Activated T-cell treated with anti-CD3 and anti-CD28 coated beads, Interleukin-2, amount 50 U/mL, for 24 hours (primary cell): ENCODE data around the gene CNKSR2.
A peak's percentile ranks its signal among the peaks of the same experiment; 100 is the strongest.

ENCODE experiments used
- DNase-seq: peaks from one replicate; pipeline ENCODE4 v3.0.0-alpha.2; 2020
- H3K27ac Mint-ChIP-seq: 2 replicates; pipeline ENCODE4 v1.8.0; 2020; ENCODE audit warnings: mild to moderate bottlenecking, mixed read lengths
- H3K27me3 Mint-ChIP-seq: 2 replicates; pipeline ENCODE4 v1.8.0; 2020; ENCODE audit warnings: mixed read lengths
- H3K36me3 Mint-ChIP-seq: 2 replicates; pipeline ENCODE4 v1.8.0; 2020; ENCODE audit warnings: low read depth, mixed read lengths
- H3K4me1 Mint-ChIP-seq: 2 replicates; pipeline ENCODE4 v1.8.0; 2020; ENCODE audit warnings: low read depth, mixed read lengths
- H3K4me3 Mint-ChIP-seq: 2 replicates; pipeline ENCODE4 v1.8.0; 2020; ENCODE audit warnings: mild to moderate bottlenecking, moderate library complexity, mixed read lengths
- H3K9me3 Mint-ChIP-seq: 2 replicates; pipeline ENCODE4 v1.8.0; 2020; ENCODE audit warnings: mixed read lengths

CNKSR2 gene

GRCh38 chrX:21374163-21374993, at the start of gene CNKSR2:
TSS of gene CNKSR2 (plus strand) at chrX:21374418. CDS start at chrX:21374898, 480 bp downstream.
- peaks cover 2% of the 10 kb centered on the region for H3K36me3 Mint-ChIP-seq

GRCh38 chrX:21354725-21355124, 19.5 kb upstream of the CNKSR2 start:
- H3K27me3 Mint-ChIP-seq = peaks cover 3% of the 10 kb centered on the region
- no peak overlapping the region for H3K27ac Mint-ChIP-seq
- H3K4me3 Mint-ChIP-seq = no peak overlapping the region
- H3K36me3 Mint-ChIP-seq = no peaks in the 10 kb centered on the region
- no peak for DNase-seq
- peaks cover 18% of the 10 kb centered on the region for H3K9me3 Mint-ChIP-seq
- H3K4me1 Mint-ChIP-seq = no peaks in the 10 kb centered on the region

More at GRCh38 chrX:21374163-21374993, at the start of gene CNKSR2:
- Mint-ChIP-seq H3K27me3 (peaks cover 19% of the 10 kb centered on the region), H3K4me1 (peaks cover 30% of the 10 kb centered on the region), H3K9me3 (no peaks in the 10 kb centered on the region), H3K4me3 (peak within 1 kb of the TSS; percentile 88), H3K27ac (peak within 1 kb of the TSS; percentile 82)
- peak; percentile 81 for DNase-seq

GRCh38 chrX:21355831-21356230, 18.4 kb upstream of the CNKSR2 start:
- H3K27me3 Mint-ChIP-seq = peaks cover 3% of the 10 kb centered on the region
- DNase-seq = no peak
- H3K4me3 Mint-ChIP-seq = no peak overlapping the region

GRCh38 chrX:21369613-21370012, 4.6 kb upstream of the CNKSR2 start:
- H3K4me3 Mint-ChIP-seq = no peak overlapping the region
- H3K9me3 Mint-ChIP-seq = peaks cover 7% of the 10 kb centered on the region
- no peak overlapping the region for H3K27ac Mint-ChIP-seq
- no peak for DNase-seq
- H3K27me3 Mint-ChIP-seq = peaks cover 12% of the 10 kb centered on the region
- H3K36me3 Mint-ChIP-seq = peaks cover under 1% of the 10 kb centered on the region
- peaks cover 5% of the 10 kb centered on the region for H3K4me1 Mint-ChIP-seq

More at GRCh38 chrX:21355831-21356230, 18.4 kb upstream of the CNKSR2 start:
- Mint-ChIP-seq H3K4me1 (no peaks in the 10 kb centered on the region), H3K36me3 (no peaks in the 10 kb centered on the region), H3K9me3 (peaks cover 10% of the 10 kb centered on the region), H3K27ac (no peak overlapping the region)

GRCh38 chrX:21373001-21373400, 1.2 kb upstream of the CNKSR2 start:
- peaks cover 22% of the 10 kb centered on the region for H3K27me3 Mint-ChIP-seq
- no peak for DNase-seq
- H3K36me3 Mint-ChIP-seq = peaks cover 2% of the 10 kb centered on the region
- peak overlapping the region; percentile 88 for H3K4me3 Mint-ChIP-seq
- peaks cover 20% of the 10 kb centered on the region for H3K4me1 Mint-ChIP-seq
- H3K27ac Mint-ChIP-seq = no peak overlapping the region
- no peaks in the 10 kb centered on the region for H3K9me3 Mint-ChIP-seq

GRCh38 chrX:21373637-21374162, 518 bp upstream of the CNKSR2 start:
- Mint-ChIP-seq H3K9me3 (no peaks in the 10 kb centered on the region), H3K4me1 (peaks cover 24% of the 10 kb centered on the region), H3K27ac (peak overlapping the region; percentile 69), H3K27me3 (peaks cover 19% of the 10 kb centered on the region), H3K36me3 (peaks cover 2% of the 10 kb centered on the region), H3K4me3 (peak overlapping the region; percentile 88)
- DNase-seq = no peak

- H3K4me3 Mint-ChIP-seq = peak overlapping the region; percentile 88
- peak; percentile 41 for DNase-seq
- H3K36me3 Mint-ChIP-seq = peaks cover 2% of the 10 kb centered on the region
- peak overlapping the region; percentile 82 for H3K27ac Mint-ChIP-seq
- H3K9me3 Mint-ChIP-seq = no peaks in the 10 kb centered on the region
- peaks cover 19% of the 10 kb centered on the region for H3K27me3 Mint-ChIP-seq
- peaks cover 35% of the 10 kb centered on the region for H3K4me1 Mint-ChIP-seq
Measured at GRCh38 chrX:21374994-21375707, 933 bp downstream of the CNKSR2 start.

GRCh38 chrX:21375708-21376009, 1.4 kb downstream of the CNKSR2 start:
- no peak for DNase-seq
- peaks cover 19% of the 10 kb centered on the region for H3K27me3 Mint-ChIP-seq
- peaks cover 35% of the 10 kb centered on the region for H3K4me1 Mint-ChIP-seq
- peaks cover 2% of the 10 kb centered on the region for H3K36me3 Mint-ChIP-seq
- peak overlapping the region; percentile 88 for H3K4me3 Mint-ChIP-seq
- no peaks in the 10 kb centered on the region for H3K9me3 Mint-ChIP-seq
- no peak overlapping the region for H3K27ac Mint-ChIP-seq

- Mint-ChIP-seq H3K4me3 (peak overlapping the region; percentile 88), H3K27me3 (peaks cover 20% of the 10 kb centered on the region), H3K9me3 (no peaks in the 10 kb centered on the region), H3K36me3 (peaks cover 2% of the 10 kb centered on the region), H3K4me1 (peaks cover 35% of the 10 kb centered on the region), H3K27ac (no peak overlapping the region)
- no peak for DNase-seq
Measured at GRCh38 chrX:21376636-21377035, 2.4 kb downstream of the CNKSR2 start.

GRCh38 chrX:21379991-21380390, 5.8 kb downstream of the CNKSR2 start:
- H3K27ac Mint-ChIP-seq = no peak overlapping the region
- no peak overlapping the region for H3K4me3 Mint-ChIP-seq
- H3K4me1 Mint-ChIP-seq = peaks cover 32% of the 10 kb centered on the region
- no peak for DNase-seq
- no peaks in the 10 kb centered on the region for H3K9me3 Mint-ChIP-seq
- H3K27me3 Mint-ChIP-seq = peaks cover 13% of the 10 kb centered on the region
- no peaks in the 10 kb centered on the region for H3K36me3 Mint-ChIP-seq

GRCh38 chrX:21382715-21383114, 8.5 kb downstream of the CNKSR2 start:
- H3K27me3 Mint-ChIP-seq = peaks cover 6% of the 10 kb centered on the region
- no peak overlapping the region for H3K27ac Mint-ChIP-seq
- no peaks in the 10 kb centered on the region for H3K9me3 Mint-ChIP-seq
- no peak for DNase-seq
- H3K4me1 Mint-ChIP-seq = peaks cover 17% of the 10 kb centered on the region
- no peaks in the 10 kb centered on the region for H3K36me3 Mint-ChIP-seq
- no peak overlapping the region for H3K4me3 Mint-ChIP-seq

- H3K4me3 Mint-ChIP-seq = no peak overlapping the region
- no peak overlapping the region for H3K27ac Mint-ChIP-seq
- peaks cover 6% of the 10 kb centered on the region for H3K27me3 Mint-ChIP-seq
- H3K9me3 Mint-ChIP-seq = no peaks in the 10 kb centered on the region
- peaks cover 14% of the 10 kb centered on the region for H3K4me1 Mint-ChIP-seq
- H3K36me3 Mint-ChIP-seq = no peaks in the 10 kb centered on the region
- no peak for DNase-seq
Measured at GRCh38 chrX:21383546-21383945, 9.3 kb downstream of the CNKSR2 start.

GRCh38 chrX:21384178-21384577, 10.0 kb downstream of the CNKSR2 start:
- H3K9me3 Mint-ChIP-seq = no peaks in the 10 kb centered on the region
- peaks cover 6% of the 10 kb centered on the region for H3K27me3 Mint-ChIP-seq
- no peaks in the 10 kb centered on the region for H3K36me3 Mint-ChIP-seq
- DNase-seq = no peak
- H3K27ac Mint-ChIP-seq = no peak overlapping the region
- no peak overlapping the region for H3K4me3 Mint-ChIP-seq
- peaks cover 7% of the 10 kb centered on the region for H3K4me1 Mint-ChIP-seq

GRCh38 chrX:21394792-21395191, 20.6 kb downstream of the CNKSR2 start:
- Mint-ChIP-seq H3K36me3 (peaks cover 10% of the 10 kb centered on the region), H3K4me3 (no peak overlapping the region), H3K27me3 (no peaks in the 10 kb centered on the region), H3K9me3 (peaks cover 3% of the 10 kb centered on the region), H3K27ac (no peak overlapping the region), H3K4me1 (peaks cover 4% of the 10 kb centered on the region)
- no peak for DNase-seq

GRCh38 chrX:21398426-21398825, 24.2 kb downstream of the CNKSR2 start:
- Mint-ChIP-seq H3K27ac (no peak overlapping the region), H3K27me3 (peaks cover 4% of the 10 kb centered on the region), H3K9me3 (no peaks in the 10 kb centered on the region), H3K36me3 (no peaks in the 10 kb centered on the region), H3K4me3 (no peak overlapping the region), H3K4me1 (peaks cover 10% of the 10 kb centered on the region)
- DNase-seq = no peak
